ENCODE data around the gene SLAMF7.
"Not testable (repeated sequence)": the region's sequence is repeated elsewhere in the genome, so short reads cannot be mapped to it uniquely, and the experiment has no call there.

SLAMF7 gene

GRCh38 chr1:160709715-160710114 is 29.3 kb upstream of the SLAMF7 start:
- Histone ChIP-seq H3K9me3 (ENCODE audit: control insufficient read depth in 1 of 2, low read length in 2 of 2) (no peaks in the 10 kb centered on the region), H3K36me3 (ENCODE audit: control insufficient read depth in 1 of 2, insufficient read depth in 2 of 2, low read length in 2 of 2) (no peaks in the 10 kb centered on the region), H3K4me1 (ENCODE audit: control insufficient read depth in 1 of 2, insufficient read depth in 2 of 2, low read length in 2 of 2) (peaks cover 0 to 19% of the 10 kb centered on the region in 2 donors), H3K27ac (ENCODE audit: low read depth, low read length) (no peak overlapping the region), H3K4me3 (ENCODE audit: low read depth in 1 of 2, low read length in 2 of 2) (peak overlapping the region; percentile 46 to 61), H3K9ac (ENCODE audit: low read depth in 1 of 2, low read length in 2 of 2) (peak overlapping the region in 1 of 2 donors; percentile 26), H3K27me3 (ENCODE audit: control insufficient read depth in 1 of 2, insufficient read depth in 2 of 2, low read length in 2 of 2) (no peaks in the 10 kb centered on the region)

DNA sequence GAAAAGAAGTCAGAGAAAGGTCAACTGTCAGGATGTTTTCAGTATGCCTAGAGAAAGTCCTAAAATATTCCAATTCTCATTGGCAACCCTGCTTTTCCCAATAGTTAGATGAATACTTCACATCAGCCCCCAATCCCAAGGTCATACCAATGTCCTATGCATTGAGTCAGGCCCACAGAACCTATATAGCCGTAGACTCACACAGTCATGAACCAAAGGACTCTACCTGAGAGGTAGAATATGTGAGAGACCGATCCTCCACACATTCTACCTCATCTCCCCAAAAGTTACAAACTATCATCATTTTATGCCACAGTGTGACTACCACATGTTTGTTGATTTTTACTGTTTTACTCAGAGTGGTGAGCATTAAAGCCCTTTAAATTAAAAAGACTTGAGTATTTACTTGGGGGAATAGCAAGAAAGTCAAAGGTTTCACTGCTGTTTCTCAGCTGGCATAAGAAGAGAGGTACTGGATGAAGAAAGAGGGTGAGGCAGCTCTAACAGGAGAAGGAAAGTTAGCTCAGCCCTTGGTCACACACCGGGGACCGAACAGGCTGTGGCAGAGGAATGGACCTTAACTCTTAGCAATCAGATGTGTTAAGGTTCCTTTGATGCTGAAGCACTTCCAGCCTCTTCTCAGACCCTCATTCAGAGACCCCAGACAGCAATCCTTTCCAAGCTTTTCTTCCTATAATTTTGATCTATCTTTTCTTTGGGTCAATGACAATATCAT is 28.4 kb upstream of the SLAMF7 start:
- H3K36me3 ChIP-seq (ENCODE audit: control insufficient read depth in 1 of 2, insufficient read depth in 2 of 2, low read length in 2 of 2) = no peaks in the 10 kb centered on the region
- peak overlapping the region; percentile 46 to 61 for H3K4me3 ChIP-seq (ENCODE audit: low read depth in 1 of 2, low read length in 2 of 2)
- H3K9ac ChIP-seq (ENCODE audit: low read depth in 1 of 2, low read length in 2 of 2) = peak overlapping the region; percentile 42 to 79
- H3K27me3 ChIP-seq (ENCODE audit: control insufficient read depth in 1 of 2, insufficient read depth in 2 of 2, low read length in 2 of 2) = no peaks in the 10 kb centered on the region
- H3K27ac ChIP-seq (ENCODE audit: low read depth, low read length) = no peak overlapping the region
- no peaks in the 10 kb centered on the region for H3K9me3 ChIP-seq (ENCODE audit: control insufficient read depth in 1 of 2, low read length in 2 of 2)
- peaks cover 0 to 19% of the 10 kb centered on the region in 2 donors for H3K4me1 ChIP-seq (ENCODE audit: control insufficient read depth in 1 of 2, insufficient read depth in 2 of 2, low read length in 2 of 2)

- Histone ChIP-seq H3K4me1 (ENCODE audit: control insufficient read depth in 1 of 2, insufficient read depth in 2 of 2, low read length in 2 of 2) (peaks cover 0 to 19% of the 10 kb centered on the region in 2 donors), H3K4me3 (ENCODE audit: low read depth in 1 of 2, low read length in 2 of 2) (peak overlapping the region; percentile 46 to 61), H3K36me3 (ENCODE audit: control insufficient read depth in 1 of 2, insufficient read depth in 2 of 2, low read length in 2 of 2) (no peaks in the 10 kb centered on the region), H3K27me3 (ENCODE audit: control insufficient read depth in 1 of 2, insufficient read depth in 2 of 2, low read length in 2 of 2) (no peaks in the 10 kb centered on the region), H3K27ac (ENCODE audit: low read depth, low read length) (no peak overlapping the region), H3K9me3 (ENCODE audit: control insufficient read depth in 1 of 2, low read length in 2 of 2) (no peaks in the 10 kb centered on the region), H3K9ac (ENCODE audit: low read depth in 1 of 2, low read length in 2 of 2) (peak overlapping the region; percentile 42 to 79)
These were observed 27.8 kb upstream of the SLAMF7 start for GRCh38 chr1:160711276-160711601.

DNA sequence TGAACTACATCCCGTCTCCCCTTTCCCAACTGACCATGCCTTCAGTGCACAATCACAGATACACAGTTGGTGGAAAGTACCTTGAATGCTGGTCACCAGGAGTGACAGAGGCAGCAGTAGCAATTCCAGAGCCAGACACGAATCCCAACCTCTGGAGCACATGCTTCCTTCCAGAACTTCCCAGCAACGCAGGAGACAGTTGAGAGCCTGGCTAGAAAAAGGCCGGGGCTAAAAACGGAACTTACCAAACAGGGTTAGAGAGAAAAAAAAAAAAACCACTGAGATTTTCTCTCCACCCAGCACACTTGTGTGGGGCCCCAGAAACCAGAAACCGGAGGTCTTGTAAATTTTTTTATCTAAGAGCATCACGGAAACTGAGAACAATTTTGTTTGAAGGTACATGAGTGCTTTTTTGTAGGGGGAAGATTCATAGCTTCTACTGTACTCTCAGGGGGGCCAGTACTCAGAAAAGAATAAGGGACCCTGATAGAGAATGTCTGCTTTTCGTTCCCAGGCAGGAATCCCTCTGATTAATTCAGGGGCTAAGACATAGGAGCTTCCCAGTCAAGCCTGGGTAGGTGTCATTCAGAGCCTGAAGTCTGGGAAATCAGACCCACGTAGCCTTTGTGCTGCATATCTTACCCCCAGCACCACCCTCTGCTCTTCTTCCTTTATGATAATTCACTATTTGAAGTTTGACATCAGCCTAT is 27.3 kb upstream of the SLAMF7 start, which contains the start of gene CD48:
TSS of gene CD48 (minus strand) at position 221 of the 710 bp plus-strand sequence. CDS start at position 162, 59 bp downstream.
- Histone ChIP-seq H3K9ac (ENCODE audit: low read depth in 1 of 2, low read length in 2 of 2) (peak within 1 kb of the TSS; percentile 42 to 79), H3K36me3 (ENCODE audit: control insufficient read depth in 1 of 2, insufficient read depth in 2 of 2, low read length in 2 of 2) (no peaks in the 10 kb centered on the region), H3K27me3 (ENCODE audit: control insufficient read depth in 1 of 2, insufficient read depth in 2 of 2, low read length in 2 of 2) (no peaks in the 10 kb centered on the region), H3K27ac (ENCODE audit: low read depth, low read length) (peak within 1 kb of the TSS; percentile 1), H3K9me3 (ENCODE audit: control insufficient read depth in 1 of 2, low read length in 2 of 2) (no peaks in the 10 kb centered on the region), H3K4me1 (ENCODE audit: control insufficient read depth in 1 of 2, insufficient read depth in 2 of 2, low read length in 2 of 2) (peaks cover 0 to 19% of the 10 kb centered on the region in 2 donors), H3K4me3 (ENCODE audit: low read depth in 1 of 2, low read length in 2 of 2) (peak within 1 kb of the TSS; percentile 46 to 61)

DNA sequence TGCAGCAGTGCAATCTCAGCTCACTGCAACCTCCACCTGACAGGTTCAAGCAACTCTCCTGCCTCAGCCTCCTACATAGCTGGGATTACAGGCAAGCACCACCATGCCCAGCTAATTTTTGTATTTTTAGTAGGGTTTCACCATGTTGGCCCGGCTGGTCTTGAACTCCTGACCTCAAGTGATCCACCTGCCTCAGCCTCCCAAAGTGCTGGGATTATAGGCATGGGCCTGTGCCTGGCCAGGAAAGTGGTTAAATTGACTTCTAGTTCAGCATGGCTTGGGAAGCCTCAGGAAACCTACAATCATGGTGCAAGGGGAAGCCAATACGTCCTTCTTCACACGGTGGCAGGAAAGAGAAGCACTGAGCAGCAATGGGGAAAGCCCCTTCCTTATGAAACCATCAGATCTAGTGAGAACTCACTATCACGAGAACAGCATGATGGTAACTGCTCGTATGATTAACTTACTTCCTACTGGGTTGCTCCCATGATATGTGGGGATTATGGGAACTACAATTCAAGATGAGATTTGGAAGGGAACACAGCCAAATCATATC is 26.4 kb upstream of the SLAMF7 start:
- H3K9ac ChIP-seq (ENCODE audit: low read depth in 1 of 2, low read length in 2 of 2); H3K4me3 ChIP-seq (ENCODE audit: low read depth in 1 of 2, low read length in 2 of 2); H3K9me3 ChIP-seq (ENCODE audit: control insufficient read depth in 1 of 2, low read length in 2 of 2); H3K36me3 ChIP-seq (ENCODE audit: control insufficient read depth in 1 of 2, insufficient read depth in 2 of 2, low read length in 2 of 2); H3K27ac ChIP-seq (ENCODE audit: low read depth, low read length); H3K27me3 ChIP-seq (ENCODE audit: control insufficient read depth in 1 of 2, insufficient read depth in 2 of 2, low read length in 2 of 2): not testable (repeated sequence)
- H3K4me1 ChIP-seq (ENCODE audit: control insufficient read depth in 1 of 2, insufficient read depth in 2 of 2, low read length in 2 of 2) = peaks cover 0 to 13% of the 10 kb centered on the region in 2 donors

DNA sequence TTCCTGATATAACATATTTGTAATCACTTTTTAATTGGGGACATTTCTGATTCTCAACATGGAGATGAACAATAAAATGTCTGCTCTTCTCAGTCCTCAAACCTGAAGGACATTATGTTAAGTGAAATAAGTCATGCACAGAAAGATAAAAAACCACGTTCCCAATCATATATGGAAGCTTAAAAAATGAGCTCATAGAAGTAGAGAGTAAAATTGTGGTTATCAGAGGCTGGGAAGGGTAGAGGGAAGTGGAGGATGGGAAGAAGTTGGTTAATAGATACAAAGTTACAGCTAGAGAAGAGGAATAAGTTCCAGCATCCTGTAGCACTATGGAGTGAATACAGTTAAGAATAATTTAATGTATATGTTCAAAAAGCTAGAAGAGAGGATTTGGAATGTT is 25.9 kb upstream of the SLAMF7 start:
- peaks cover 0 to 10% of the 10 kb centered on the region in 2 donors for H3K4me1 ChIP-seq (ENCODE audit: control insufficient read depth in 1 of 2, insufficient read depth in 2 of 2, low read length in 2 of 2)
- no peak overlapping the region for H3K27ac ChIP-seq (ENCODE audit: low read depth, low read length)
- H3K27me3 ChIP-seq (ENCODE audit: control insufficient read depth in 1 of 2, insufficient read depth in 2 of 2, low read length in 2 of 2) = no peaks in the 10 kb centered on the region
- H3K9me3 ChIP-seq (ENCODE audit: control insufficient read depth in 1 of 2, low read length in 2 of 2) = no peaks in the 10 kb centered on the region
- no peak overlapping the region for H3K9ac ChIP-seq (ENCODE audit: low read depth in 1 of 2, low read length in 2 of 2)
- no peak overlapping the region for H3K4me3 ChIP-seq (ENCODE audit: low read depth in 1 of 2, low read length in 2 of 2)
- no peaks in the 10 kb centered on the region for H3K36me3 ChIP-seq (ENCODE audit: control insufficient read depth in 1 of 2, insufficient read depth in 2 of 2, low read length in 2 of 2)

GRCh38 chr1:160714034-160714648 is 24.9 kb upstream of the SLAMF7 start:
- H3K9me3 ChIP-seq (ENCODE audit: control insufficient read depth in 1 of 2, low read length in 2 of 2); H3K36me3 ChIP-seq (ENCODE audit: control insufficient read depth in 1 of 2, insufficient read depth in 2 of 2, low read length in 2 of 2); H3K27me3 ChIP-seq (ENCODE audit: control insufficient read depth in 1 of 2, insufficient read depth in 2 of 2, low read length in 2 of 2); H3K9ac ChIP-seq (ENCODE audit: low read depth in 1 of 2, low read length in 2 of 2); H3K27ac ChIP-seq (ENCODE audit: low read depth, low read length); H3K4me3 ChIP-seq (ENCODE audit: low read depth in 1 of 2, low read length in 2 of 2): not testable (repeated sequence)
- peaks cover 0 to 10% of the 10 kb centered on the region in 2 donors for H3K4me1 ChIP-seq (ENCODE audit: control insufficient read depth in 1 of 2, insufficient read depth in 2 of 2, low read length in 2 of 2)

GRCh38 chr1:160716013-160716412 is 23.0 kb upstream of the SLAMF7 start:
- no peaks in the 10 kb centered on the region for H3K9me3 ChIP-seq (ENCODE audit: control insufficient read depth in 1 of 2, low read length in 2 of 2)
- H3K36me3 ChIP-seq (ENCODE audit: control insufficient read depth in 1 of 2, insufficient read depth in 2 of 2, low read length in 2 of 2) = no peaks in the 10 kb centered on the region
- no peak overlapping the region for H3K9ac ChIP-seq (ENCODE audit: low read depth in 1 of 2, low read length in 2 of 2)
- no peaks in the 10 kb centered on the region for H3K27me3 ChIP-seq (ENCODE audit: control insufficient read depth in 1 of 2, insufficient read depth in 2 of 2, low read length in 2 of 2)
- no peak overlapping the region for H3K4me3 ChIP-seq (ENCODE audit: low read depth in 1 of 2, low read length in 2 of 2)
- no peak overlapping the region for H3K27ac ChIP-seq (ENCODE audit: low read depth, low read length)
- peaks cover 0 to 10% of the 10 kb centered on the region in 2 donors for H3K4me1 ChIP-seq (ENCODE audit: control insufficient read depth in 1 of 2, insufficient read depth in 2 of 2, low read length in 2 of 2)

GRCh38 chr1:160717306-160717705 is 21.7 kb upstream of the SLAMF7 start:
- Histone ChIP-seq H3K27me3 (ENCODE audit: control insufficient read depth in 1 of 2, insufficient read depth in 2 of 2, low read length in 2 of 2) (no peaks in the 10 kb centered on the region), H3K4me1 (ENCODE audit: control insufficient read depth in 1 of 2, insufficient read depth in 2 of 2, low read length in 2 of 2) (peaks cover 0 to 10% of the 10 kb centered on the region in 2 donors), H3K9me3 (ENCODE audit: control insufficient read depth in 1 of 2, low read length in 2 of 2) (no peaks in the 10 kb centered on the region), H3K9ac (ENCODE audit: low read depth in 1 of 2, low read length in 2 of 2) (no peak overlapping the region), H3K4me3 (ENCODE audit: low read depth in 1 of 2, low read length in 2 of 2) (no peak overlapping the region), H3K36me3 (ENCODE audit: control insufficient read depth in 1 of 2, insufficient read depth in 2 of 2, low read length in 2 of 2) (no peaks in the 10 kb centered on the region), H3K27ac (ENCODE audit: low read depth, low read length) (no peak overlapping the region)

GRCh38 chr1:160718210-160718609 is 20.8 kb upstream of the SLAMF7 start:
- H3K9ac ChIP-seq (ENCODE audit: low read depth in 1 of 2, low read length in 2 of 2) = no peak overlapping the region
- H3K4me1 ChIP-seq (ENCODE audit: control insufficient read depth in 1 of 2, insufficient read depth in 2 of 2, low read length in 2 of 2) = peaks cover 0 to under 1% of the 10 kb centered on the region in 2 donors
- H3K4me3 ChIP-seq (ENCODE audit: low read depth in 1 of 2, low read length in 2 of 2) = no peak overlapping the region
- H3K9me3 ChIP-seq (ENCODE audit: control insufficient read depth in 1 of 2, low read length in 2 of 2) = no peaks in the 10 kb centered on the region
- H3K27ac ChIP-seq (ENCODE audit: low read depth, low read length) = no peak overlapping the region
- no peaks in the 10 kb centered on the region for H3K27me3 ChIP-seq (ENCODE audit: control insufficient read depth in 1 of 2, insufficient read depth in 2 of 2, low read length in 2 of 2)
- no peaks in the 10 kb centered on the region for H3K36me3 ChIP-seq (ENCODE audit: control insufficient read depth in 1 of 2, insufficient read depth in 2 of 2, low read length in 2 of 2)

Data from duodenal mucosa (tissue), 2 donors.